Chondrocyte (in vitro differentiated cells): ENCODE data around the gene FGG. TPM values are rescaled to one million over a fixed set of nuclear protein-coding genes. Genes with fewer than 3 reads are reported as not detected.

ENCODE experiments used
- DNase-seq: peaks from one replicate; pipeline ENCODE4 v3.0.0; 2021; ENCODE audit warnings: mixed read lengths, low spot score
- H3K27ac Mint-ChIP-seq: one replicate; pipeline ENCODE4 v1.8.0; 2021; ENCODE audit warnings: mild to moderate bottlenecking, moderate library complexity, mixed read lengths; ENCODE audit not compliant: unreplicated experiment
- H3K27me3 Mint-ChIP-seq: 2 replicates; pipeline ENCODE4 v1.8.0; 2021; ENCODE audit warnings: low read depth, mixed read lengths
- H3K36me3 Mint-ChIP-seq: 2 replicates; pipeline ENCODE4 v1.8.0; 2021; ENCODE audit warnings: low read depth, mixed read lengths
- H3K4me1 Mint-ChIP-seq: 2 replicates; pipeline ENCODE4 v1.8.0; 2021; ENCODE audit warnings: low read depth, mild to moderate bottlenecking, mixed read lengths
- H3K4me3 Mint-ChIP-seq: one replicate; pipeline ENCODE4 v1.8.0; 2021; ENCODE audit warnings: mild to moderate bottlenecking, moderate library complexity, mixed read lengths; ENCODE audit not compliant: unreplicated experiment
- H3K9me3 Mint-ChIP-seq: 2 replicates; pipeline ENCODE4 v1.8.0; 2021; ENCODE audit warnings: low read depth, mixed read lengths
- CTCF ChIP-seq: fragments of 200-600 bp; sonication (generic); IDR thresholded peaks from 2 replicates; pipeline ENCODE4 v1.5.0; 2021; ENCODE audit warnings: antibody characterized with exemption, mild to moderate bottlenecking, moderate library complexity
- total RNA-seq: library from RNA; stranded (reverse); gene quantifications from 3 replicates; pipeline ENCODE4 v1.2.1, GENCODE V29; 2021

Gene FGG
- total RNA-seq, 1 donor from 2014 or later = not detected

DNA sequence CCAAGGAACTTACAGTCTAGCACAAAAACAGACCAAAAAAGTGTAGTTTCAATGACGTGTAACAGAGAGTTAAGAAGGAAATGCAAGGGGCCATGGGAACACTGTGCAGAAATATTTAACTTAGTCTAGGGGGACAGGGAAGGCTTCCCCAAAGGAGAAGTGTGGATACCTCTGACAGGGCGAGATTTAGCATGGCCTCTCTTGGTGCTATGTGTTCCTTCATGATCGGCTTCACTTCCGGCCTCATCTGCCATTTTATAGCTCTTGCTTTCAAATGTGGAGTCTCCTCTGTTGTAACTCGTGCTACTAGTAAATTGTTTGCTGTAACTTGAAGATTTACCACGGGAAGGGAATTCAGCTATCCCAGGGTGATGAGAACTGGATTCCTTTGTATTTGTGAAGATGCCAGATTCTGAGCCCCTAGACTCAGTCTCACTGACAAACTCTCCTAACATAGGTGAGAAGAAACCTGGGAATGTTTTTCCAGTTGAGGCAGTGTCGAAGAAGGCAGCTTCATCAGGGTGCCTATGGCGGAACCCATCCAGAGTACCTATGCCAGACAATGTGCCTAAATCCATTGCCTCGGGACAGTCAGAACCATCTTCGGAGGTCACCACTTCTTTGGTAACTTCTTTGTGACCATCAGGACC lies 27.0 kb downstream of the FGG start:
- DNase-seq = no peak
- H3K4me3 Mint-ChIP-seq = no peak overlapping the region
- H3K27ac Mint-ChIP-seq = no peak overlapping the region
- no peak for TF ChIP-seq CTCF
- H3K4me1 Mint-ChIP-seq = no peaks in the 10 kb centered on the region
- peaks cover 43% of the 10 kb centered on the region for H3K27me3 Mint-ChIP-seq
- H3K9me3 Mint-ChIP-seq = peaks cover 3% of the 10 kb centered on the region
- H3K36me3 Mint-ChIP-seq = no peaks in the 10 kb centered on the region

GRCh38 chr4:154584259-154584658 lies 28.2 kb downstream of the FGG start:
- H3K9me3 Mint-ChIP-seq = peaks cover 3% of the 10 kb centered on the region
- peaks cover 42% of the 10 kb centered on the region for H3K27me3 Mint-ChIP-seq
- no peak for DNase-seq
- no peak overlapping the region for H3K27ac Mint-ChIP-seq
- no peak overlapping the region for H3K4me3 Mint-ChIP-seq
- TF ChIP-seq CTCF = no peak
- H3K36me3 Mint-ChIP-seq = no peaks in the 10 kb centered on the region
- no peaks in the 10 kb centered on the region for H3K4me1 Mint-ChIP-seq

GRCh38 chr4:154583677-154584076 lies 28.8 kb downstream of the FGG start:
- Mint-ChIP-seq H3K27ac (no peak overlapping the region), H3K36me3 (no peaks in the 10 kb centered on the region), H3K4me1 (no peaks in the 10 kb centered on the region), H3K4me3 (no peak overlapping the region), H3K9me3 (peaks cover 3% of the 10 kb centered on the region), H3K27me3 (peaks cover 42% of the 10 kb centered on the region)
- DNase-seq = no peak
- TF ChIP-seq CTCF = no peak

- H3K27ac Mint-ChIP-seq = no peak overlapping the region
- DNase-seq = no peak
- no peaks in the 10 kb centered on the region for H3K4me1 Mint-ChIP-seq
- TF ChIP-seq CTCF = no peak
- peaks cover 3% of the 10 kb centered on the region for H3K9me3 Mint-ChIP-seq
- H3K36me3 Mint-ChIP-seq = no peaks in the 10 kb centered on the region
- peaks cover 39% of the 10 kb centered on the region for H3K27me3 Mint-ChIP-seq
- H3K4me3 Mint-ChIP-seq = no peak overlapping the region
These were observed 29.2 kb downstream of the FGG start for GRCh38 chr4:154583230-154583629.

GRCh38 chr4:154582723-154583122 lies 29.7 kb downstream of the FGG start:
- no peak for TF ChIP-seq CTCF
- no peak overlapping the region for H3K4me3 Mint-ChIP-seq
- H3K27me3 Mint-ChIP-seq = peaks cover 37% of the 10 kb centered on the region
- H3K27ac Mint-ChIP-seq = no peak overlapping the region
- no peak for DNase-seq
- H3K4me1 Mint-ChIP-seq = no peaks in the 10 kb centered on the region
- peaks cover 3% of the 10 kb centered on the region for H3K9me3 Mint-ChIP-seq
- no peaks in the 10 kb centered on the region for H3K36me3 Mint-ChIP-seq
